GM23338 (cell line): ENCODE data around the gene TYRP1. TPM values are rescaled to one million over a fixed set of nuclear protein-coding genes. Genes with fewer than 3 reads are reported as not detected.
"Not testable (repeated sequence)": the region's sequence is repeated elsewhere in the genome, so short reads cannot be mapped to it uniquely, and the experiment has no call there.

ENCODE experiments used
- ATAC-seq: fragments of 200-7000 bp; cut with Tn5 transposase; 3 replicates; pipeline ENCODE4 v1.9.1; 2020
- DNase-seq: peaks from one replicate; pipeline ENCODE4 v3.0.0-alpha.2; 2015; ENCODE audit warnings: low spot score
- H2AFZ ChIP-seq: fragments of 200-600 bp; sonication (generic); 2 replicates; pipeline ENCODE4 v1.8.0; 2016; ENCODE audit warnings: antibody characterized with exemption, mild to moderate bottlenecking, moderate library complexity
- H3F3A ChIP-seq: fragments of 200-600 bp; sonication (generic); replicated peaks from 2 replicates; pipeline ENCODE4 v1.8.0; 2017; ENCODE audit warnings: antibody characterized with exemption, mixed run types, low read depth
- H3K27ac ChIP-seq: fragments of 200-600 bp; sonication (generic); 2 replicates; pipeline ENCODE4 v1.6.1; 2016; ENCODE audit warnings: low read depth
- H3K27me3 ChIP-seq: fragments of 200-600 bp; sonication (generic); 2 replicates; pipeline ENCODE4 v1.8.0; 2016; ENCODE audit warnings: mild to moderate bottlenecking, mixed run types, moderate library complexity; ENCODE audit not compliant: insufficient read depth
- H3K36me3 ChIP-seq: fragments of 200-600 bp; sonication (generic); 2 replicates; pipeline ENCODE4 v1.8.0; 2016; ENCODE audit warnings: mild to moderate bottlenecking; ENCODE audit not compliant: insufficient read depth
- H3K4me1 ChIP-seq: fragments of 200-600 bp; sonication (generic); 2 replicates; pipeline ENCODE4 v1.8.0; 2016; ENCODE audit warnings: mild to moderate bottlenecking, moderate library complexity; ENCODE audit not compliant: insufficient read depth
- H3K4me2 ChIP-seq: fragments of 200-600 bp; sonication (generic); 2 replicates; pipeline ENCODE4 v1.7.1; 2017; ENCODE audit warnings: mixed run types
- H3K4me3 ChIP-seq: fragments of 200-600 bp; sonication (generic); 2 replicates; pipeline ENCODE4 v1.6.1; 2016; ENCODE audit warnings: mixed run types
- H3K79me2 ChIP-seq: fragments of 200-600 bp; sonication (generic); replicated peaks from 2 replicates; pipeline ENCODE4 v1.8.0; 2017; ENCODE audit warnings: mild to moderate bottlenecking; ENCODE audit not compliant: insufficient read depth
- H3K9me2 ChIP-seq: fragments of 200-600 bp; sonication (generic); 2 replicates; pipeline ENCODE4 v1.8.0; 2017; ENCODE audit not compliant: insufficient read depth
- H4K20me1 ChIP-seq: fragments of 200-600 bp; sonication (generic); replicated peaks from 2 replicates; pipeline ENCODE4 v1.8.0; 2017; ENCODE audit warnings: mild to moderate bottlenecking; ENCODE audit not compliant: insufficient read depth
- H3K27ac Mint-ChIP-seq: 2 replicates; pipeline ENCODE4 v1.8.0; 2020; ENCODE audit warnings: inconsistent platforms, mild to moderate bottlenecking, moderate library complexity, mixed read lengths
- H3K27me3 Mint-ChIP-seq: 3 replicates; pipeline ENCODE4 v1.8.0; 2022; ENCODE audit warnings: low read depth, mild to moderate bottlenecking, moderate library complexity, mixed read lengths, inconsistent platforms; ENCODE audit not compliant: insufficient read depth, poor library complexity
- H3K36me3 Mint-ChIP-seq: 3 replicates; pipeline ENCODE4 v1.8.0; 2021; ENCODE audit warnings: low read depth, mild to moderate bottlenecking, inconsistent platforms, moderate library complexity, mixed read lengths
- H3K4me1 Mint-ChIP-seq: 3 replicates; pipeline ENCODE4 v1.8.0; 2020; ENCODE audit warnings: mild to moderate bottlenecking, inconsistent platforms, mixed read lengths
- H3K4me3 Mint-ChIP-seq: 3 replicates; pipeline ENCODE4 v1.8.0; 2021; ENCODE audit warnings: moderate library complexity, mild to moderate bottlenecking, inconsistent platforms, mixed read lengths
- H3K9me3 Mint-ChIP-seq: 3 replicates; pipeline ENCODE4 v1.8.0; 2020; ENCODE audit warnings: moderate library complexity, mild to moderate bottlenecking, inconsistent platforms, mixed read lengths
- CREB1 ChIP-seq: fragments of 250-450 bp; sonication (Bioruptor Pico); IDR thresholded peaks from 2 replicates; pipeline ENCODE4 v1.5.0; 2020; ENCODE audit warnings: low read depth, mild to moderate bottlenecking, moderate library complexity
- CTCF ChIP-seq, 2 experiments: fragments of 200-600 bp in 1 of 2; sonication (generic) in 1 of 2; conservative IDR thresholded peaks; 2 replicates each; pipeline versions ENCODE4 v1.5.1 to v1.6.1; 2016 to 2017; ENCODE audit warnings: antibody characterized with exemption in 2 of 2, low read depth in 2 of 2, mild to moderate bottlenecking in 2 of 2, moderate library complexity in 1 of 2
- ETS1 ChIP-seq: IDR thresholded peaks from 2 replicates; pipeline ENCODE4 v1.6.1; 2016; ENCODE audit warnings: antibody characterized with exemption
- EZH2 ChIP-seq: fragments of 200-600 bp; sonication (generic); IDR thresholded peaks from one replicate; pipeline ENCODE4 v1.8.0; 2017; ENCODE audit warnings: antibody characterized with exemption, mild to moderate bottlenecking, low read depth; ENCODE audit not compliant: unreplicated experiment
- POLR2AphosphoS5 ChIP-seq: IDR thresholded peaks from 2 replicates; pipeline ENCODE4 v1.6.1; 2016; ENCODE audit warnings: antibody characterized with exemption, low read depth
- ZNF114 ChIP-seq: fragments of 250-450 bp; sonication (Bioruptor Pico); IDR thresholded peaks from 2 replicates; pipeline ENCODE4 v1.5.0; 2020; ENCODE audit warnings: mild to moderate bottlenecking, moderate library complexity
- ZNF331 ChIP-seq: fragments of 250-450 bp; sonication (Bioruptor Pico); IDR thresholded peaks from 2 replicates; pipeline ENCODE4 v1.5.0; 2020; ENCODE audit warnings: low read depth, mild to moderate bottlenecking, moderate library complexity
- ZNF462 ChIP-seq: fragments of 250-450 bp; sonication (Bioruptor Pico); IDR thresholded peaks from 2 replicates; pipeline ENCODE4 v1.5.0; 2020; ENCODE audit warnings: mild to moderate bottlenecking, moderate library complexity
- polyA plus RNA-seq: library from polyadenylated mRNA; unstranded; fragments of >200 nt; fragmentation: Nextera tagmentation; extraction: Ambion mirVana; gene quantifications from 2 replicates; pipeline ENCODE4 v1.2.1, GENCODE V29; 2016
- total RNA-seq: library from RNA; depleted of rRNA; stranded (reverse); fragments of >200 nt; shearing (Covaris generic); gene quantifications from 2 replicates; pipeline ENCODE4 v1.2.3, GENCODE V29; 2014

Gene TYRP1
- total and polyA plus RNA-seq, 2 experiments from 2014 or later: not detected

- TF ChIP-seq CREB1 (CRISPR knock-in tag) (no peak), ZNF114 (no peak), ZNF331 (CRISPR knock-in tag) (no peak), CTCF (conservative IDR thresholded peaks at IDR 0.05; ENCODE audit: low read depth in 2 of 2) (no peak), ETS1 (no peak), POLR2AphosphoS5 (no peak)
- no peaks in the 10 kb centered on the region for H4K20me1 ChIP-seq
- no peaks in the 10 kb centered on the region for H3K36me3 ChIP-seq
- no peaks in the 10 kb centered on the region for H3K27me3 ChIP-seq
- H3K4me3 Mint-ChIP-seq: no peak overlapping the region
- no peak overlapping the region for H3K4me3 ChIP-seq
- no peaks in the 10 kb centered on the region for H3F3A ChIP-seq
- H3K27ac Mint-ChIP-seq: no peak overlapping the region
- H3K36me3 Mint-ChIP-seq: no peaks in the 10 kb centered on the region
- ATAC-seq: no peak
- no peaks in the 10 kb centered on the region for H3K27me3 Mint-ChIP-seq
- H3K79me2 ChIP-seq: no peaks in the 10 kb centered on the region
- no peaks in the 10 kb centered on the region for H3K9me2 ChIP-seq
- H3K4me1 ChIP-seq: peaks cover 4% of the 10 kb centered on the region; the same call in 1 of the 2 replicates
- H3K4me1 Mint-ChIP-seq: peaks cover 5% of the 10 kb centered on the region
- no peak overlapping the region for H2AFZ ChIP-seq
- no peak overlapping the region for H3K27ac ChIP-seq
- DNase-seq: no peak
- no peak overlapping the region for H3K4me2 ChIP-seq
- H3K9me3 Mint-ChIP-seq: no peaks in the 10 kb centered on the region
These were observed 18.2 kb upstream of the TYRP1 start for GRCh38 chr9:12674961-12675360.

GRCh38 chr9:12677462-12678126, 15.6 kb upstream of the TYRP1 start:
- not testable (repeated sequence) for H3K9me2 ChIP-seq, H3K4me2 ChIP-seq, H3F3A ChIP-seq, DNase-seq, H4K20me1 ChIP-seq, H3K27me3 Mint-ChIP-seq, H3K36me3 Mint-ChIP-seq, H2AFZ ChIP-seq, H3K27me3 ChIP-seq, H3K79me2 ChIP-seq, H3K27ac Mint-ChIP-seq, H3K36me3 ChIP-seq, H3K4me3 Mint-ChIP-seq, H3K27ac ChIP-seq, ATAC-seq, H3K4me3 ChIP-seq, H3K9me3 Mint-ChIP-seq
- H3K4me1 ChIP-seq: peaks cover 14% of the 10 kb centered on the region; the same call in 1 of the 2 replicates
- H3K4me1 Mint-ChIP-seq: peaks cover 11% of the 10 kb centered on the region

GRCh38 chr9:12680341-12680740, 12.8 kb upstream of the TYRP1 start:
- DNase-seq (peak; percentile 67), ATAC-seq (no peak)
- Mint-ChIP-seq H3K27me3 (no peaks in the 10 kb centered on the region), H3K27ac (peak overlapping the region; percentile 37; the same call in 1 of the 2 replicates), H3K4me3 (no peak overlapping the region), H3K9me3 (no peaks in the 10 kb centered on the region), H3K4me1 (peaks cover 11% of the 10 kb centered on the region), H3K36me3 (no peaks in the 10 kb centered on the region)
- no peaks in the 10 kb centered on the region for H3K9me2 ChIP-seq
- no peaks in the 10 kb centered on the region for H3K27me3 ChIP-seq
- H3K27ac ChIP-seq: peak overlapping the region; percentile 7
- H3K4me3 ChIP-seq: no peak overlapping the region
- H4K20me1 ChIP-seq: no peaks in the 10 kb centered on the region
- H3K4me2 ChIP-seq: peak overlapping the region; percentile 4; the same call in 1 of the 2 replicates
- H3K4me1 ChIP-seq: peaks cover 14% of the 10 kb centered on the region; the same call in 1 of the 2 replicates
- H3K36me3 ChIP-seq: no peaks in the 10 kb centered on the region
- no peaks in the 10 kb centered on the region for H3K79me2 ChIP-seq
- H3F3A ChIP-seq: no peaks in the 10 kb centered on the region
- no peak overlapping the region for H2AFZ ChIP-seq
- TF ChIP-seq ZNF462 (CRISPR knock-in tag) (no peak), EZH2 (no peak)
